A549 (cell line): Measurements from ENCODE around the gene RNASE4. TPM values are rescaled to one million over a fixed set of nuclear protein-coding genes. Genes with fewer than 3 reads are reported as not detected.

Experiments used
- ATAC-seq, 2 experiments: fragments of 200-7000 bp in 1 of 2; fragments of >200 bp in 1 of 2; cut with Nextera tagmentation in 1 of 2; cut with Tn5 transposase in 1 of 2; 3 replicates each; pipeline versions ENCODE4 v1.8.0 to v1.9.1; 2018 to 2020; ENCODE audit warnings: mild to moderate bottlenecking in 1 of 2, moderate library complexity in 1 of 2
- CTCF ChIA-PET: fragments of 300-600 bp; sonication (Branson Sonifier 250); formaldehyde crosslinking; extraction: SDS; loops from one replicate; lab custom pipeline; 2021; ENCODE audit warnings: antibody characterized with exemption, inconsistent platforms; lab: Yijun Ruan, JAX
- POLR2A ChIA-PET: fragments of 350-600 bp; formaldehyde crosslinking; extraction: SDS; loops from one replicate; lab custom pipeline; 2021; ENCODE audit warnings: antibody characterized with exemption, inconsistent platforms; lab: Yijun Ruan, JAX
- DNase-seq, 2 experiments: peaks; one replicate each; pipeline versions ENCODE4 v3.0.0 to v3.0.0-alpha.2; 2011 to 2016; ENCODE audit warnings: low read depth in 1 of 2, low spot score in 1 of 2
- FAIRE-seq: peaks from 2 replicates; lab custom pipeline; 2011; peaks lifted over from hg19 to GRCh38; lab: Jason Lieb, UNC
- H3K27ac ChIP-seq, 2 experiments: fragments of >200 bp; sonication (Bioruptor Twin); formaldehyde crosslinking; 3 replicates each; pipeline ENCODE4 v1.5.1; 2016 to 2017
- H3K4me1 ChIP-seq: fragments of >200 bp; sonication (Bioruptor Twin); formaldehyde crosslinking; 3 replicates; pipeline ENCODE4 v1.6.1; 2016
- H3K4me2 ChIP-seq: fragments of >200 bp; sonication (Bioruptor Twin); formaldehyde crosslinking; 3 replicates; pipeline ENCODE4 v1.6.1; 2016
- H3K4me3 ChIP-seq: fragments of >200 bp; sonication (Bioruptor Twin); formaldehyde crosslinking; 3 replicates; pipeline ENCODE4 v1.5.1; 2016
- H3K9me3 ChIP-seq: fragments of >200 bp; sonication (Bioruptor Twin); formaldehyde crosslinking; 3 replicates; pipeline ENCODE4 v1.6.1; 2016
- ATOH8 ChIP-seq: fragments of 250-450 bp; sonication (Bioruptor Pico); IDR thresholded peaks from 2 replicates; pipeline ENCODE4 v1.5.0; 2020; ENCODE audit warnings: low read depth, mild to moderate bottlenecking, moderate library complexity
- BHLHE40 ChIP-seq: IDR thresholded peaks from 2 replicates; pipeline ENCODE4 v1.6.1; 2012; ENCODE audit warnings: low read depth, low read length, inconsistent platforms
- CBX8 ChIP-seq: fragments of 200-600 bp; sonication (generic); IDR thresholded peaks from 2 replicates; pipeline ENCODE4 v1.6.1; 2016
- EHF ChIP-seq: fragments of 250-450 bp; sonication (Bioruptor Pico); IDR thresholded peaks from 2 replicates; pipeline ENCODE4 v1.5.0; 2020; ENCODE audit warnings: mild to moderate bottlenecking
- ELK1 ChIP-seq: fragments of 150-350 bp; IDR thresholded peaks from 2 replicates; pipeline ENCODE4 v1.6.1; 2014; ENCODE audit warnings: low read depth, mild to moderate bottlenecking, low read length
- FOSL2 ChIP-seq, 2 experiments: fragments of 450-650 bp in 1 of 2; fragments of >200 bp in 1 of 2; sonication (Bioruptor Twin) in 1 of 2; formaldehyde crosslinking; IDR thresholded peaks; 2 replicates each; pipeline versions ENCODE4 v1.5.0 to v1.6.1; 2016 to 2020; ENCODE audit warnings: mild to moderate bottlenecking in 1 of 2, moderate library complexity in 1 of 2
- HDAC2 ChIP-seq: fragments of 200-600 bp; sonication (generic); IDR thresholded peaks from 2 replicates; pipeline ENCODE4 v1.6.1; 2016
- HEYL ChIP-seq: fragments of 250-450 bp; sonication (Bioruptor Pico); IDR thresholded peaks from 2 replicates; pipeline ENCODE4 v1.8.0; 2021; ENCODE audit warnings: mild to moderate bottlenecking, moderate library complexity
- HOXB13 ChIP-seq: fragments of 250-450 bp; sonication (Bioruptor Pico); IDR thresholded peaks from 2 replicates; pipeline ENCODE4 v1.5.0; 2020; ENCODE audit warnings: low read depth, mild to moderate bottlenecking, moderate library complexity
- REST ChIP-seq: fragments of 200-600 bp; sonication (generic); IDR thresholded peaks from 2 replicates; pipeline ENCODE4 v1.6.1; 2016; ENCODE audit warnings: antibody characterized with exemption, mild to moderate bottlenecking, moderate library complexity
- WGBS: methylation state at CpG from one replicate; pipeline ENCODE4 v1.1.6; 2017; ENCODE audit errors: missing lambda C conversion rate; 5-methylcytosine and 5-hydroxymethylcytosine counted together
- polyA plus RNA-seq, 4 experiments: library from polyadenylated mRNA; depleted of rRNA in 3 of 4; stranded (reverse); fragments of >200 nt; fragmentation: RNase III in 1 of 4; extraction: RNeasy Plus Mini Kit Qiagen cat#74134 plus additional on column Dnase treatment in 1 of 4; gene quantifications; 2 replicates in 3 of 4; 3 replicates in 1 of 4; pipeline ENCODE4 v1.2.3, GENCODE V29; 2011 to 2017
- TF ChIP-seq, protein P1 (sequence below): fragments of >200 bp; sonication (Bioruptor Twin); formaldehyde crosslinking; IDR thresholded peaks from 3 replicates; pipeline ENCODE4 v1.5.1; 2016

Gene RNASE4
- polyA plus RNA-seq, 2 of the 4 experiments (the other 2 are of a cell fraction): 8.6 to 77.4 TPM

GRCh38 chr14:20680363-20680762 is 4.0 kb upstream of the RNASE4 start:
- ChIA-PET POLR2A (interaction anchor here (0.8 to 5.1 kb wide), 5 partner anchors 10 to 338 kb away, joined by 3 to 46 read pairs (median 10); partner anchors contain the start of genes PARP2 and PIP4P1), CTCF (interaction anchor here (1.1 to 13.8 kb wide), 8 partner anchors 12 to 291 kb away, joined by 3 to 191 read pairs (median 4); no protein-coding TSS in a partner anchor)
- Histone ChIP-seq H3K4me2 (peak overlapping the region; percentile 81), H3K4me3 (peak overlapping the region; percentile 58), H3K4me1 (peaks cover 15% of the 10 kb centered on the region), H3K27ac (peak overlapping the region in 1 of 2 experiments; percentile 95; a peak in 1 of 6 replicates), H3K9me3 (no peaks in the 10 kb centered on the region)
- no peak for DNase-seq
- WGBS: 76% methylated on average over 8 of the region's 8 CpGs
- no peak for ATAC-seq
- no peak for FAIRE-seq
- TF ChIP-seq FOSL2 (IDR thresholded peaks at IDR 0.05) (no peak), FOSL2 (CRISPR knock-in tag; IDR thresholded peaks at IDR 0.05) (no peak), HOXB13 (CRISPR knock-in tag) (no peak), HDAC2 (no peak), BHLHE40 (no peak)

DNA sequence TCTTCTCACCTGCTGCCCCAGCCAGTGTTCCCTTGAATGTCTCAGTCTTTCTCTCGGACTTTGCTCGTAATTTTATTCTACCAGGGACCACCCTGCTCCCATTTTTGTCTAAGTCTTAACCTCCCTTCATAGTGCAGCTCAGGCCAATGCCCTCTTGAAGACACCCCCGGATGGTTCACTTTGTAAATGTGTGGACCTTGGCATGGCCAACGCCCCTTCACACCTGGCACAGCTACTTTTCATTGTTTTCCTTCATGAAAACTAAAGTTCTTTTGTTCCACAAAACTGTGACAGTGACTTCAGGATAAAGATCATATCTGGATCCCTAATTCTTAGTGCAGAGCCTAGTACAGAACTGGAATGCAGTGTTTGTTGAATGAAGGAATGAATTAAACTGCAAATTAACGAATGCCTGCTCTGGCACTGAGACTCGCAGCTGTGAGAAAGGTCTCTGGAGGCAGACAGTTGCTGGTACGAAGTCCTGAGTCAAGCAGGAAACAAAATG is 3.5 kb upstream of the RNASE4 start:
- no peaks in the 10 kb centered on the region for H3K9me3 ChIP-seq
- DNase-seq (no peak), FAIRE-seq (no peak), ATAC-seq (no peak)
- ChIA-PET POLR2A (interaction anchor here (0.8 to 5.1 kb wide), 8 partner anchors 10 to 338 kb away, joined by 3 to 46 read pairs (median 15); partner anchors contain the start of genes PARP2 and PIP4P1), CTCF (interaction anchor here (0.9 to 13.8 kb wide), 12 partner anchors 8 to 359 kb away, joined by 3 to 191 read pairs (median 4); no protein-coding TSS in a partner anchor)
- peak overlapping the region; percentile 58 for H3K4me3 ChIP-seq
- TF ChIP-seq CBX8 (no peak), HEYL (CRISPR knock-in tag) (no peak), REST (no peak), ELK1 (no peak), EHF (CRISPR knock-in tag) (no peak), FOSL2 (IDR thresholded peaks at IDR 0.05) (no peak), FOSL2 (CRISPR knock-in tag; IDR thresholded peaks at IDR 0.05) (no peak), ATOH8 (CRISPR knock-in tag) (no peak)
- TF ChIP-seq, protein P1, sequence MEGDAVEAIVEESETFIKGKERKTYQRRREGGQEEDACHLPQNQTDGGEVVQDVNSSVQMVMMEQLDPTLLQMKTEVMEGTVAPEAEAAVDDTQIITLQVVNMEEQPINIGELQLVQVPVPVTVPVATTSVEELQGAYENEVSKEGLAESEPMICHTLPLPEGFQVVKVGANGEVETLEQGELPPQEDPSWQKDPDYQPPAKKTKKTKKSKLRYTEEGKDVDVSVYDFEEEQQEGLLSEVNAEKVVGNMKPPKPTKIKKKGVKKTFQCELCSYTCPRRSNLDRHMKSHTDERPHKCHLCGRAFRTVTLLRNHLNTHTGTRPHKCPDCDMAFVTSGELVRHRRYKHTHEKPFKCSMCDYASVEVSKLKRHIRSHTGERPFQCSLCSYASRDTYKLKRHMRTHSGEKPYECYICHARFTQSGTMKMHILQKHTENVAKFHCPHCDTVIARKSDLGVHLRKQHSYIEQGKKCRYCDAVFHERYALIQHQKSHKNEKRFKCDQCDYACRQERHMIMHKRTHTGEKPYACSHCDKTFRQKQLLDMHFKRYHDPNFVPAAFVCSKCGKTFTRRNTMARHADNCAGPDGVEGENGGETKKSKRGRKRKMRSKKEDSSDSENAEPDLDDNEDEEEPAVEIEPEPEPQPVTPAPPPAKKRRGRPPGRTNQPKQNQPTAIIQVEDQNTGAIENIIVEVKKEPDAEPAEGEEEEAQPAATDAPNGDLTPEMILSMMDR: no peak
- H3K27ac ChIP-seq: peak overlapping the region; percentile 95
- H3K4me1 ChIP-seq: peaks cover 19% of the 10 kb centered on the region
- H3K4me2 ChIP-seq: peak overlapping the region; percentile 81
- WGBS: 21% methylated on average over 7 of the region's 7 CpGs
